Kidney epithelial cell (primary cell): ENCODE results near the gene CGN. TPM values are rescaled to one million over a fixed set of nuclear protein-coding genes. Genes with fewer than 3 reads are reported as not detected.

Experiments used
- DNase-seq: peaks from one replicate; pipeline ENCODE4 v3.0.0-alpha.2; 2010; ENCODE audit warnings: low read depth
- H3K27me3 ChIP-seq: 2 replicates; pipeline ENCODE4 v1.6.0; 2011; ENCODE audit warnings: low read length; ENCODE audit not compliant: control insufficient read depth, insufficient read depth
- H3K36me3 ChIP-seq: 2 replicates; pipeline ENCODE4 v1.5.1; 2011; ENCODE audit warnings: low read length; ENCODE audit not compliant: control insufficient read depth, insufficient read depth
- H3K4me3 ChIP-seq: 2 replicates; pipeline ENCODE4 v1.5.1; 2011; ENCODE audit warnings: low read depth, mild to moderate bottlenecking, control low read depth, low read length
- CTCF ChIP-seq: IDR thresholded peaks from 2 replicates; pipeline ENCODE4 v1.5.1; 2011; ENCODE audit warnings: mild to moderate bottlenecking, moderate library complexity, low read length, control low read depth, inconsistent platforms; ENCODE audit not compliant: insufficient read depth, poor library complexity, severe bottlenecking
- total RNA-seq: library from RNA; depleted of rRNA; stranded (reverse); fragments of >200 nt; gene quantifications from 2 replicates; pipeline ENCODE4 v1.2.3, GENCODE V29; 2015

The CGN gene
- total RNA-seq, 1 donor from 2014 or later = 29.3 TPM

GRCh38 chr1:151510020-151510405, 1.2 kb upstream of the CGN start:
- DNase-seq = no peak
- no peaks in the 10 kb centered on the region for H3K27me3 ChIP-seq
- H3K4me3 ChIP-seq = no peak overlapping the region
- no peaks in the 10 kb centered on the region for H3K36me3 ChIP-seq
- no peak for TF ChIP-seq CTCF

GRCh38 chr1:151510614-151510956, 602 bp upstream of the CGN start:
- no peak for DNase-seq
- Histone ChIP-seq H3K4me3 (peak overlapping the region; percentile 43), H3K36me3 (no peaks in the 10 kb centered on the region), H3K27me3 (no peaks in the 10 kb centered on the region)
- TF ChIP-seq CTCF = no peak

GRCh38 chr1:151511636-151512215, 539 bp downstream of the CGN start:
- no peaks in the 10 kb centered on the region for H3K27me3 ChIP-seq
- DNase-seq = no peak
- TF ChIP-seq CTCF = no peak
- peak overlapping the region; percentile 43 for H3K4me3 ChIP-seq
- no peaks in the 10 kb centered on the region for H3K36me3 ChIP-seq

- no peak for TF ChIP-seq CTCF
- peak overlapping the region; percentile 43 for H3K4me3 ChIP-seq
- H3K36me3 ChIP-seq = no peaks in the 10 kb centered on the region
- DNase-seq = no peak
- H3K27me3 ChIP-seq = no peaks in the 10 kb centered on the region
Measured at GRCh38 chr1:151512326-151512725, 1.1 kb downstream of the CGN start.

GRCh38 chr1:151512801-151513625, 1.8 kb downstream of the CGN start:
- no peaks in the 10 kb centered on the region for H3K36me3 ChIP-seq
- H3K27me3 ChIP-seq = no peaks in the 10 kb centered on the region
- no peak overlapping the region for H3K4me3 ChIP-seq
- TF ChIP-seq CTCF = no peak
- DNase-seq = no peak
